H9 (cell line): Measurements from ENCODE around the gene SDK2. TPM values are rescaled to one million over a fixed set of nuclear protein-coding genes. Genes with fewer than 3 reads are reported as not detected.

ENCODE experiments used
- DNase-seq: peaks from one replicate; pipeline ENCODE4 v3.0.0-alpha.2; 2017
- H2AFZ ChIP-seq: one replicate; pipeline ENCODE4 v1.6.1; 2013; ENCODE audit warnings: mild to moderate bottlenecking, low read length, control low read depth, moderate library complexity
- H2AK5ac ChIP-seq: 2 replicates; pipeline ENCODE4 v1.6.1; 2013; ENCODE audit warnings: low read length, control low read depth, mixed read lengths; ENCODE audit not compliant: insufficient read length
- H2BK120ac ChIP-seq: one replicate; pipeline ENCODE4 v1.6.1; 2013; ENCODE audit warnings: low read depth, mild to moderate bottlenecking, low read length, control low read depth, inconsistent platforms; ENCODE audit not compliant: poor library complexity, severe bottlenecking
- H2BK12ac ChIP-seq: 2 replicates; pipeline ENCODE4 v1.6.1; 2013; ENCODE audit warnings: low read length, control low read depth, mixed read lengths, low read depth; ENCODE audit not compliant: insufficient read length
- H2BK15ac ChIP-seq: 2 replicates; pipeline ENCODE4 v1.6.1; 2013; ENCODE audit warnings: low read depth, low read length, control low read depth
- H2BK20ac ChIP-seq: one replicate; pipeline ENCODE4 v1.6.1; 2013; ENCODE audit warnings: low read depth, mild to moderate bottlenecking, low read length, control low read depth, inconsistent platforms; ENCODE audit not compliant: poor library complexity, severe bottlenecking
- H2BK5ac ChIP-seq: 2 replicates; pipeline ENCODE4 v1.6.1; 2013; ENCODE audit warnings: low read length, control low read depth, mixed read lengths; ENCODE audit not compliant: insufficient read length
- H3K14ac ChIP-seq: 2 replicates; pipeline ENCODE4 v1.6.1; 2013; ENCODE audit warnings: low read length, control low read depth; ENCODE audit not compliant: insufficient read depth
- H3K18ac ChIP-seq: 2 replicates; pipeline ENCODE4 v1.6.1; 2013; ENCODE audit warnings: low read depth, mild to moderate bottlenecking, mixed read lengths, low read length, control low read depth; ENCODE audit not compliant: insufficient read length
- H3K23ac ChIP-seq: 2 replicates; pipeline ENCODE4 v1.6.1; 2013; ENCODE audit warnings: low read length, control low read depth, mixed read lengths, low read depth; ENCODE audit not compliant: insufficient read length
- H3K23me2 ChIP-seq: 2 replicates; pipeline ENCODE4 v1.6.1; 2013; ENCODE audit warnings: low read depth, mild to moderate bottlenecking, mixed read lengths, low read length, control low read depth; ENCODE audit not compliant: insufficient read length, poor library complexity, severe bottlenecking
- H3K27ac ChIP-seq: 2 replicates; pipeline ENCODE4 v1.5.1; 2013; ENCODE audit warnings: low read length, control low read depth, mixed read lengths, low read depth; ENCODE audit not compliant: insufficient read length
- H3K27me3 ChIP-seq: 2 replicates; pipeline ENCODE4 v1.6.1; 2013; ENCODE audit warnings: low read length, control low read depth, inconsistent platforms; ENCODE audit not compliant: insufficient read depth
- H3K4ac ChIP-seq: 2 replicates; pipeline ENCODE4 v1.6.1; 2013; ENCODE audit warnings: low read depth, mild to moderate bottlenecking, control low read depth, inconsistent platforms, low read length, moderate library complexity
- H3K4me1 ChIP-seq: 2 replicates; pipeline ENCODE4 v1.6.1; 2013; ENCODE audit warnings: low read length, control low read depth, inconsistent platforms; ENCODE audit not compliant: insufficient read depth
- H3K4me2 ChIP-seq: 2 replicates; pipeline ENCODE4 v1.6.1; 2013; ENCODE audit warnings: low read length, control low read depth, mixed read lengths; ENCODE audit not compliant: insufficient read length, insufficient read depth
- H3K56ac ChIP-seq: 2 replicates; pipeline ENCODE4 v1.6.1; 2013; ENCODE audit warnings: low read depth, mild to moderate bottlenecking, mixed read lengths, low read length, control low read depth; ENCODE audit not compliant: insufficient read length
- H3K79me1 ChIP-seq: 2 replicates; pipeline ENCODE4 v1.6.1; 2013; ENCODE audit warnings: low read depth, mild to moderate bottlenecking, moderate library complexity, low read length, control low read depth, inconsistent platforms; ENCODE audit not compliant: insufficient read depth, poor library complexity, severe bottlenecking
- H3K79me2 ChIP-seq: 2 replicates; pipeline ENCODE4 v1.6.1; 2013; ENCODE audit warnings: low read length, control low read depth, inconsistent platforms; ENCODE audit not compliant: insufficient read depth
- H3K9ac ChIP-seq: 2 replicates; pipeline ENCODE4 v1.6.1; 2013; ENCODE audit warnings: low read length, control low read depth, mixed read lengths; ENCODE audit not compliant: insufficient read length; ENCODE audit errors: extremely low read depth
- H3K9me3 ChIP-seq: one replicate; pipeline ENCODE4 v1.6.1; 2013; ENCODE audit warnings: low read depth, low read length, inconsistent platforms; ENCODE audit not compliant: control insufficient read depth
- H3T11ph ChIP-seq: one replicate; pipeline ENCODE4 v1.6.1; 2013; ENCODE audit warnings: mild to moderate bottlenecking, low read length, control low read depth, inconsistent platforms
- H4K20me1 ChIP-seq: one replicate; pipeline ENCODE4 v1.6.1; 2013; ENCODE audit not compliant: control insufficient read depth, insufficient read length, insufficient read depth
- H4K5ac ChIP-seq: 2 replicates; pipeline ENCODE4 v1.6.1; 2013; ENCODE audit warnings: low read depth, mild to moderate bottlenecking, mixed read lengths, low read length, control low read depth; ENCODE audit not compliant: insufficient read length
- H4K8ac ChIP-seq: replicated peaks from 2 replicates; pipeline ENCODE4 v1.6.1; 2013; ENCODE audit warnings: low read length, control low read depth, mixed read lengths, low read depth; ENCODE audit not compliant: insufficient read length
- H4K91ac ChIP-seq: 2 replicates; pipeline ENCODE4 v1.6.1; 2013; ENCODE audit warnings: low read depth, mild to moderate bottlenecking, moderate library complexity, mixed read lengths, low read length, control low read depth; ENCODE audit not compliant: insufficient read length
- H3K27ac Mint-ChIP-seq, 3 experiments: 2 replicates in 2 of 3; 3 replicates in 1 of 3; pipeline ENCODE4 v1.8.0; 2020 to 2021; ENCODE audit warnings: mixed read lengths in 3 of 3, mild to moderate bottlenecking in 1 of 3, moderate library complexity in 1 of 3
- H3K27me3 Mint-ChIP-seq: 2 replicates; pipeline ENCODE4 v1.8.0; 2021; ENCODE audit warnings: low read depth, mild to moderate bottlenecking, moderate library complexity, mixed read lengths
- H3K36me3 Mint-ChIP-seq, 3 experiments: 2 replicates in 2 of 3; 3 replicates in 1 of 3; pipeline ENCODE4 v1.8.0; 2020 to 2021; ENCODE audit warnings: low read depth in 3 of 3, mixed read lengths in 3 of 3; ENCODE audit not compliant: insufficient read depth in 1 of 3
- H3K4me1 Mint-ChIP-seq, 2 experiments: 2 replicates each; pipeline ENCODE4 v1.8.0; 2020; ENCODE audit warnings: mixed read lengths in 2 of 2
- H3K4me3 Mint-ChIP-seq, 2 experiments: 2 replicates in 1 of 2; 3 replicates in 1 of 2; pipeline ENCODE4 v1.8.0; 2020 to 2021; ENCODE audit warnings: mild to moderate bottlenecking in 2 of 2, mixed read lengths in 2 of 2, moderate library complexity in 1 of 2
- H3K9me3 Mint-ChIP-seq, 2 experiments: 2 replicates in 1 of 2; 3 replicates in 1 of 2; pipeline ENCODE4 v1.8.0; 2020; ENCODE audit warnings: mild to moderate bottlenecking in 2 of 2, mixed read lengths in 2 of 2, moderate library complexity in 1 of 2
- CTCF ChIP-seq: fragments of 200-600 bp; sonication (generic); conservative IDR thresholded peaks from 3 replicates; pipeline ENCODE4 v1.8.0; 2021; ENCODE audit warnings: antibody characterized with exemption, mild to moderate bottlenecking
- WGBS: extraction: QIAGEN DNeasy Blood & Tissue Kit; methylation state at CpG from one replicate; pipeline ENCODE4 v1.1.7; 2013; ENCODE audit warnings: missing lambda C conversion rate, low lambda C conversion rate, mixed read lengths; ENCODE audit not compliant: insufficient read length; ENCODE audit errors: extremely low coverage; 5-methylcytosine and 5-hydroxymethylcytosine counted together
- total RNA-seq: library from RNA; stranded (reverse); gene quantifications from 2 replicates; pipeline ENCODE4 v1.2.1, GENCODE V29; 2021

SDK2 gene
- total RNA-seq, 1 experiment from 2014 or later: 9.1 TPM

- Histone ChIP-seq H4K8ac (no peak overlapping the region), H2AK5ac (no peak overlapping the region), H2BK5ac (no peak overlapping the region), H2BK12ac (no peak overlapping the region), H4K5ac (no peak overlapping the region), H2BK20ac (no peak overlapping the region), H2BK120ac (no peak overlapping the region), H3K4me2 (no peak overlapping the region), H3K79me2 (no peaks in the 10 kb centered on the region), H3K56ac (no peak overlapping the region), H3K23ac (no peak overlapping the region), H3K9me3 (no peaks in the 10 kb centered on the region), H2BK15ac (no peak overlapping the region), H3K9ac (no peak overlapping the region), H3K79me1 (no peaks in the 10 kb centered on the region), H3K4me1 (no peaks in the 10 kb centered on the region), H3K14ac (no peak overlapping the region; the same call in 1 of the 2 replicates), H3K23me2 (no peaks in the 10 kb centered on the region), H3K4ac (no peak overlapping the region), H3K27ac (no peak overlapping the region), H4K91ac (no peak overlapping the region), H3K18ac (no peak overlapping the region), H2AFZ (no peak overlapping the region), H4K20me1 (no peaks in the 10 kb centered on the region), H3T11ph (no peak overlapping the region), H3K27me3 (no peaks in the 10 kb centered on the region)
- no peak for TF ChIP-seq CTCF
- no CpG with 5 or more reads among the region's 5 CpGs for WGBS
- Mint-ChIP-seq H3K27me3 (peaks cover 2% of the 10 kb centered on the region; the same call in 1 of the 2 replicates), H3K27ac (no peak overlapping the region), H3K4me3 (no peak overlapping the region), H3K9me3 (no peaks in the 10 kb centered on the region; a peak in 1 of 5 replicates), H3K36me3 (no peaks in the 10 kb centered on the region; a peak in 1 of 7 replicates), H3K4me1 (peaks cover 9 to 26% of the 10 kb centered on the region in 2 experiments)
- no peak for DNase-seq
These were observed 121.5 kb downstream of the SDK2 start for GRCh38 chr17:73522696-73523095.
